GM10847 (cell line): ENCODE measurements around the gene RBM20.

Experiments
- POLR2A ChIP-seq: IDR thresholded peaks from 2 replicates; pipeline ENCODE4 v1.6.1; 2011; ENCODE audit not compliant: insufficient read length; ENCODE audit errors: extremely low read depth

RBM20 gene

GRCh38 chr10:110772454-110773025, 128.4 kb downstream of the RBM20 start:
- no peak for TF ChIP-seq POLR2A

- no peak for TF ChIP-seq POLR2A
Observed at GRCh38 chr10:110773693-110774068, 129.5 kb downstream of the RBM20 start.

GRCh38 chr10:110774069-110775019, 130.2 kb downstream of the RBM20 start:
- no peak for TF ChIP-seq POLR2A

- no peak for TF ChIP-seq POLR2A
Observed at GRCh38 chr10:110775020-110775375, 130.9 kb downstream of the RBM20 start.

- TF ChIP-seq POLR2A, result no peak
Observed at GRCh38 chr10:110775406-110775805, 131.3 kb downstream of the RBM20 start.

- no peak for TF ChIP-seq POLR2A
Observed at GRCh38 chr10:110777017-110777416, 132.9 kb downstream of the RBM20 start.

- TF ChIP-seq POLR2A, result no peak
Observed at GRCh38 chr10:110777661-110778060, 133.5 kb downstream of the RBM20 start.

- TF ChIP-seq POLR2A, result no peak
Observed at GRCh38 chr10:110778211-110778610, 134.1 kb downstream of the RBM20 start.

- no peak for TF ChIP-seq POLR2A
Observed at GRCh38 chr10:110779489-110779888, 135.4 kb downstream of the RBM20 start.

GRCh38 chr10:110780704-110781103, 136.6 kb downstream of the RBM20 start:
- no peak for TF ChIP-seq POLR2A

- no peak for TF ChIP-seq POLR2A
Observed at GRCh38 chr10:110781139-110781538, 137.0 kb downstream of the RBM20 start.

- TF ChIP-seq POLR2A, result no peak
Observed at GRCh38 chr10:110782616-110783015, 138.5 kb downstream of the RBM20 start.

- TF ChIP-seq POLR2A, result no peak
Observed at GRCh38 chr10:110783509-110784107, 139.5 kb downstream of the RBM20 start.

GRCh38 chr10:110784198-110784597, 140.1 kb downstream of the RBM20 start:
- TF ChIP-seq POLR2A, result no peak

GRCh38 chr10:110786172-110786571, 142.0 kb downstream of the RBM20 start:
- no peak for TF ChIP-seq POLR2A
